GM12878 (cell line): ENCODE results near the gene ZNF160. TPM values are rescaled to one million over a fixed set of nuclear protein-coding genes. Genes with fewer than 3 reads are reported as not detected.

Experiments
- NFXL1 ChIP-seq: fragments of 450-650 bp; IDR thresholded peaks from 2 replicates; pipeline ENCODE4 v1.6.1; 2017; ENCODE audit warnings: antibody characterized with exemption, mild to moderate bottlenecking, borderline replicate concordance
- REST ChIP-seq: IDR thresholded peaks from 2 replicates; pipeline ENCODE4 v1.6.1; 2012; ENCODE audit warnings: mild to moderate bottlenecking, low read depth, low read length
- SMC3 ChIP-seq: IDR thresholded peaks from 2 replicates; pipeline ENCODE4 v1.6.1; 2011; ENCODE audit warnings: low read length, improper control_type of control experiment, borderline replicate concordance
- ZNF274 ChIP-seq: IDR thresholded peaks from one replicate; pipeline ENCODE4 v1.8.0; 2011; ENCODE audit not compliant: insufficient read length, insufficient read depth
- ZNF592 ChIP-seq: fragments of 450-650 bp; IDR thresholded peaks from 2 replicates; pipeline ENCODE4 v1.6.1; 2017; ENCODE audit warnings: mild to moderate bottlenecking, moderate library complexity
- ZNF622 ChIP-seq: fragments of 450-650 bp; IDR thresholded peaks from 2 replicates; pipeline ENCODE4 v1.6.1; 2017; ENCODE audit warnings: mild to moderate bottlenecking, inconsistent platforms
- polyA plus RNA-seq, 11 experiments: library from polyadenylated mRNA; depleted of rRNA in 4 of 11; unstranded in 6 of 11; stranded (reverse) in 5 of 11; fragments of >200 nt; fragmentation: Nextera tagmentation in 4 of 11; fragmentation: Illumina TruSeq in 1 of 11; extraction: Ambion mirVana in 4 of 11; extraction: Trizol in 1 of 11; gene quantifications; 1 replicate in 1 of 11; 2 replicates in 10 of 11; pipeline versions ENCODE4 v1.2.1 to v1.2.3, GENCODE V29; 2011 to 2016; ENCODE audit warnings: inconsistent platforms in 2 of 11, missing spikeins in 2 of 11, low read depth in 1 of 11
- total RNA-seq, 4 experiments: library from RNA; depleted of rRNA in 3 of 4; stranded (reverse); fragments of >200 nt in 3 of 4; fragmentation: Illumina TruSeq in 1 of 4; extraction: Trizol in 1 of 4; gene quantifications; 2 replicates each; pipeline versions ENCODE4 v1.2.1 to v1.2.3, GENCODE V29; 2013 to 2021

The ZNF160 gene
- total and polyA plus RNA-seq, 10 of the 15 experiments (the other 5 are each of a cell fraction or from before 2014, with no cell fraction given): 2.8 to 18.6 (median 12.1) TPM

GRCh38 chr19:53131727-53132126 is 28.5 kb upstream of the ZNF160 start (continued):
- TF ChIP-seq REST (no peak), NFXL1 (no peak), SMC3 (no peak), ZNF592 (no peak), ZNF622 (no peak), ZNF274 (no peak)
- TF ChIP-seq, all 136 proteins: peak for 0
